Measurements from ENCODE around the gene FOXRED2.
A peak's percentile ranks its signal among the peaks of the same experiment; 100 is the strongest.

Gene FOXRED2

DNA sequence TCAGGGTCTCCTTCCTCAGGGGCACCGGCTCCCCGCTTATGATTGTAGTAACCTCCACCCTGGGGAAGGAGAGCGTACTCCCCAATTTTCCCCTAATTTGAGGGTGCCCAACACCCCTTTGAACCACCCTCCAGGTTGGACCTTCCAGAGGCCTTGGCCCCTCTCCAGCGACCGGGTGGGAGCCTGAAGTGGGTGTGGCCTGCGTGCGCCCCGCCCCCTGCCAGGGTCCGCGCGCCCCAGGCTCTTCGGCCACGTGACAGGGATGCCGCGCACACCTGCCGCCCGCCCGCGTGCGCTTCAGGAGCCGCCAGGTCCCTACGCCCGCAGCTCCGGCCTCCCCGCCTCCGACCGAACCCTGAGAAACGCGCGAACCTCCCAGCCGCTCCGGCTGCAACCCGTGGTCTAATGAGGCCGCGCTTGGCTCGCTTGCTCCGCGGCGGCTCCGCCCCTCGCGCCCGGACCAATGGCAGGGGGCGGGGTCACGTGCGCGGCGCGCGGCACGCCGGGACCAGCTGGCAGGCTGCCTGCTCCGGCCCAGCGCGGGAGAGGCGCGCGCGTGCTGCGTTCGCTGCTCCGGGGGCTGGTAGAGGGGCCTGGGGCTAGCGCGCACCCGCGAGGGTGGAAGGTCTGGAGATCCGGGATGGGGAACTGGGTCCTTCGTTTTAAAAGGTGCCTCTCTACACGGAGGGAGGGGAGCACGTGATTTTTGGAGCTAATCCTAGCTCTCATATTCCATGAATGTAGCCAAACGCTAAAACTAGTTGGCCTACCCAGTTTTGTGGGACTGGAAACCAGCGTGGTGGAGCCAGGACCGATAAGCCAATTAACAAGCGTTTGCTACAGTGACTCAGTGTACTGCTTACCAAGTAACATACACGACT, at the start of gene FOXRED2:
TSS of gene FOXRED2 (minus strand) at position 404 of the 881 bp plus-strand sequence. CDS start 618 bp downstream, outside the sequence.
- TF ChIP-seq, protein P1, sequence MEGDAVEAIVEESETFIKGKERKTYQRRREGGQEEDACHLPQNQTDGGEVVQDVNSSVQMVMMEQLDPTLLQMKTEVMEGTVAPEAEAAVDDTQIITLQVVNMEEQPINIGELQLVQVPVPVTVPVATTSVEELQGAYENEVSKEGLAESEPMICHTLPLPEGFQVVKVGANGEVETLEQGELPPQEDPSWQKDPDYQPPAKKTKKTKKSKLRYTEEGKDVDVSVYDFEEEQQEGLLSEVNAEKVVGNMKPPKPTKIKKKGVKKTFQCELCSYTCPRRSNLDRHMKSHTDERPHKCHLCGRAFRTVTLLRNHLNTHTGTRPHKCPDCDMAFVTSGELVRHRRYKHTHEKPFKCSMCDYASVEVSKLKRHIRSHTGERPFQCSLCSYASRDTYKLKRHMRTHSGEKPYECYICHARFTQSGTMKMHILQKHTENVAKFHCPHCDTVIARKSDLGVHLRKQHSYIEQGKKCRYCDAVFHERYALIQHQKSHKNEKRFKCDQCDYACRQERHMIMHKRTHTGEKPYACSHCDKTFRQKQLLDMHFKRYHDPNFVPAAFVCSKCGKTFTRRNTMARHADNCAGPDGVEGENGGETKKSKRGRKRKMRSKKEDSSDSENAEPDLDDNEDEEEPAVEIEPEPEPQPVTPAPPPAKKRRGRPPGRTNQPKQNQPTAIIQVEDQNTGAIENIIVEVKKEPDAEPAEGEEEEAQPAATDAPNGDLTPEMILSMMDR (IDR thresholded peaks at IDR 0.05; ENCODE audit: unreplicated experiment in 3 of 3) = no peak
- Mint-ChIP-seq H3K4me3 (peak within 1 kb of the TSS; percentile 65 to 80 (median 73)), H3K27ac (peak within 1 kb of the TSS; percentile 48 to 84 (median 67)), H3K27me3 (ENCODE audit: low read depth) (no peaks in the 10 kb centered on the region), H3K9me3 (no peaks in the 10 kb centered on the region), H3K4me1 (peaks cover 17% of the 10 kb centered on the region), H3K36me3 (ENCODE audit: low read depth) (peaks cover 28% of the 10 kb centered on the region)

DNA sequence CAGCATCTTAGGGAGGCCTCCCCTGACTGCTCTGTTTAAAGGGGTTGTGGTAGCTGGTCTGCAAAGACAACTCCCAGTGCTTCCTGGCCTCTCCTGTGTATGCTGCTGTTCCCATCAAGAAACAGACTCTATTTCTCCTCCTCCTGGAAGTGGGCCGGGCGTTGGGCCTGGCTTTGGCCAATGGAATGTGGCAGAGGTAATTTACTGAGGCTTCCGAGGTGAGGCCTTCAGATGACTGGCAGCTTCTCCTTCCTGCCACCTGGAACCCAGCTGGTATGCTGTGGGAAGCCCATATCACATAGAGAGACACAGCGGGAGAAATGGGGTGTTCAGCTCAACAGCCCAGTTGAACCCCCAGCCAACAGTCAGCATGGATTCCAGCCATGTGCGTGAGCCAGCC, 47.3 kb upstream of the FOXRED2 start:
- Mint-ChIP-seq H3K4me3 (no peak overlapping the region), H3K27ac (no peak overlapping the region), H3K4me1 (no peaks in the 10 kb centered on the region), H3K9me3 (no peaks in the 10 kb centered on the region), H3K27me3 (ENCODE audit: low read depth) (peaks cover 35% of the 10 kb centered on the region), H3K36me3 (ENCODE audit: low read depth) (no peaks in the 10 kb centered on the region)
- TF ChIP-seq, protein P1 (IDR thresholded peaks at IDR 0.05; ENCODE audit: unreplicated experiment in 3 of 3) = no peak

DNA sequence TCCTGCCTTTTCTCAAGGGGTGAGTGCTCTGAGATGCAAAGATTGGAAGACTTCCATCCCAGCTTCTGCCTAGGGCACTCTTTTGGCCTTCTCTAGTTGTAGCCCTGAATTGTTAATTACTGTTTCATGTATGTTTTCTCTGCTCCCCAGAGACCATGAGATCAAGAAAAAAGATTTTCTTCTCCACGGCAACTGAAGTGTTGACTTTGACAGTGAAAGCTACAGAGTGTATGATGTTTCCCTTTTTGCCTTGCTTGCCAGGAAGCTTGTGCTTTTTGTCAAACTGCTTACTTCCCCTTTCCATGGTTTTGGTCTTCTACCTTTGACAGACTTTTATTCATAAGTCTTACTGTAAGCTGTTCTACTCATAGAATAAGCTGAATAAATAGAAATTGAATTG, 45.4 kb upstream of the FOXRED2 start:
- peaks cover 43% of the 10 kb centered on the region for H3K27me3 Mint-ChIP-seq (ENCODE audit: low read depth)
- H3K36me3 Mint-ChIP-seq (ENCODE audit: low read depth) = no peaks in the 10 kb centered on the region
- H3K27ac Mint-ChIP-seq = no peak overlapping the region
- H3K4me3 Mint-ChIP-seq = no peak overlapping the region
- H3K9me3 Mint-ChIP-seq = no peaks in the 10 kb centered on the region
- TF ChIP-seq, protein P1 (IDR thresholded peaks at IDR 0.05; ENCODE audit: unreplicated experiment in 3 of 3) = no peak
- H3K4me1 Mint-ChIP-seq = no peaks in the 10 kb centered on the region

DNA sequence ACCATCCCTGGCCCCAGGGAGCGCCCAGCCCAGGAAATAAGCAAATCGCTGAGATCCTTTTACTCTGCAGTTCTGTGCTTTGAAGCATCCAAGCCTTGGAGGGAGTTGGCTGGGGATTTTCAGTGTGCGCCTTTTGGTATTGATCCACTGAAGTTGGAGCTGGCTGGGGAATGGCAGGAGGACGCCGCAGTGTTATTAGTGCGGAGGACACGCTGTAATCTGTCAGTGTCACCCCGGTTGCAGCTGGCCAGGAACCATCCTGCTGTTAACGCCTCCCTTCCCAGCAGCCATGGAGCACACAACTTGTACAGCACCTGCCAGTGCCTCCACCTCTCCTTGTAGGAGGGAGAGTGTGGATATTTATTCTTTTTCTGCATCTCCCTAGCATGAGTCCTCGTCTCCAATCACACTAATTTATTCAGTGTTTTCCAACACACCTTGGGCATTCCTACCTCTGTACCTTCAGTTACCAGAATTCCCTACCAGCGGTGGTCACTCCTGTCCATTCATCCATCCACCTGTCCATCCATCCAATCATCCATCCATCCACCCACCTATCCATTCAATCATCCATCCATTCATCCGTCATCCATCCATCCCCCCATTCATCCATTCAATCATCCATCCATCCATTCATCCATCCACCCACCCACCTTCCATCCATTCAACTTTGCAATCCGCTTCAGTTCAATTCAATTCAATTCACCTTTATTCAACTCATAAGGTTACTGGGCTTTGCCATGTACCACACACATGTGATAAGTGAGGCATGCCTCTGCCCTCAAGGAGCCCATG, 44.1 kb upstream of the FOXRED2 start:
- Mint-ChIP-seq H3K4me1 (no peaks in the 10 kb centered on the region), H3K9me3 (no peaks in the 10 kb centered on the region), H3K27ac (no peak overlapping the region), H3K27me3 (ENCODE audit: low read depth) (peaks cover 39% of the 10 kb centered on the region), H3K4me3 (no peak overlapping the region), H3K36me3 (ENCODE audit: low read depth) (no peaks in the 10 kb centered on the region)
- TF ChIP-seq, protein P1 (IDR thresholded peaks at IDR 0.05; ENCODE audit: unreplicated experiment in 3 of 3) = no peak

DNA sequence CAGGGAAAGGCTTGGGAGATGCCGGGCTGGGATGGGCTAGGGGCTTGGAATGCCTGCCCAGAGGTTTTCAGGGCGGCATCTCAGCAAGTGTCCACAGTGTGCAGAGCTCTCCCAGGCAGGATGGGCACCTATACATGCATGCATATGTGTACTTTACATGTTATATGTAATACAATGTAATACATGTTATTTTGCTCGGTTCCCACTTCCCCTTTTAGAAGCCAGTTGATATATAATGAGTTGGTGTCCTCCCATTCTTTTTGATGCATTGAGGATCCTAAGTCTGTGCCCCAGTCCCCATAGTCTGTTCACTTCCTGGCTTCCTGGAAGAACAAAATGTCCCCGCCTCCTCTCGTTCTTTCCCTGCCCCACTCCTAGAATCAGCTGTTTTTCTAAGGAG, 42.2 kb upstream of the FOXRED2 start:
- H3K36me3 Mint-ChIP-seq (ENCODE audit: low read depth) = no peaks in the 10 kb centered on the region
- H3K27me3 Mint-ChIP-seq (ENCODE audit: low read depth) = peaks cover 34% of the 10 kb centered on the region
- H3K4me3 Mint-ChIP-seq = no peak overlapping the region
- TF ChIP-seq, protein P1 (IDR thresholded peaks at IDR 0.05; ENCODE audit: unreplicated experiment in 3 of 3) = no peak
- H3K9me3 Mint-ChIP-seq = no peaks in the 10 kb centered on the region
- H3K4me1 Mint-ChIP-seq = no peaks in the 10 kb centered on the region
- H3K27ac Mint-ChIP-seq = no peak overlapping the region
